GM12891 (cell line): Measurements from ENCODE around the gene WDR72.
A peak's percentile ranks its signal among the peaks of the same experiment; 100 is the strongest.

ENCODE experiments used
- DNase-seq: peaks from one replicate; pipeline ENCODE4 v3.0.0; 2011; ENCODE audit warnings: low spot score; ENCODE audit not compliant: insufficient read length
- FAIRE-seq: peaks from 2 replicates; lab custom pipeline; 2011; peaks lifted over from hg19 to GRCh38; lab: Jason Lieb, UNC
- PAX5 ChIP-seq: IDR thresholded peaks from 2 replicates; pipeline ENCODE4 v1.6.1; 2011; ENCODE audit warnings: low read length, moderate library complexity, mild to moderate bottlenecking; ENCODE audit not compliant: insufficient read depth, severe bottlenecking
- POLR2A ChIP-seq: IDR thresholded peaks from 2 replicates; pipeline ENCODE4 v1.6.1; 2011; ENCODE audit warnings: low read depth, low read length, control low read depth
- POLR2AphosphoS5 ChIP-seq: IDR thresholded peaks from 2 replicates; pipeline ENCODE4 v1.6.1; 2011; ENCODE audit warnings: low read depth, low read length, control low read depth
- POU2F2 ChIP-seq: IDR thresholded peaks from 2 replicates; pipeline ENCODE4 v1.6.1; 2011; ENCODE audit warnings: low read depth, mild to moderate bottlenecking, control low read depth, low read length, moderate library complexity
- SPI1 ChIP-seq: IDR thresholded peaks from 2 replicates; pipeline ENCODE4 v1.6.1; 2011; ENCODE audit warnings: low read depth, low read length, control low read depth
- TAF1 ChIP-seq: IDR thresholded peaks from 2 replicates; pipeline ENCODE4 v1.6.1; 2011; ENCODE audit warnings: low read depth, low read length, control low read depth

The WDR72 gene

DNA sequence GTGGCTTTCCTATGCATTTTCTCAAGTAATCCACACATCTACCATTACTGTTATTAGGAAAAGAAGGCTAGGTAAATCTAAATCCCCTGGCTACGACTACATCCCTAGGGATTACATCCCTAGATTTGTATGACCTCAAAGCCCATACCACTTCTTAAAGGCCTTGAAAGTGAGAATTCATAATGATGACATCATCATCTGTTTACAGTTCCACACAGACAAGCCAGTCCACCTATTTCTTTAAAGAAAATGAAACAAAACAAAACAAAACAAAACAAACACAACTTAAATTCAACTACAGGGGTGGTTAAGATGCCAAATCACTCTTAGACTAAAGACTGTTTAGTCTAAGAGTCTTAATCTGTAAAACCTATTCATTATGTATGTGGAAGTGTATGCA lies 5.7 kb downstream of the WDR72 start:
- no peak for TF ChIP-seq POLR2A
- TF ChIP-seq PAX5: no peak
- no peak for TF ChIP-seq TAF1
- no peak for TF ChIP-seq POU2F2
- no peak for TF ChIP-seq SPI1
- no peak for TF ChIP-seq POLR2AphosphoS5
- DNase-seq (no peak), FAIRE-seq (no peak)

DNA sequence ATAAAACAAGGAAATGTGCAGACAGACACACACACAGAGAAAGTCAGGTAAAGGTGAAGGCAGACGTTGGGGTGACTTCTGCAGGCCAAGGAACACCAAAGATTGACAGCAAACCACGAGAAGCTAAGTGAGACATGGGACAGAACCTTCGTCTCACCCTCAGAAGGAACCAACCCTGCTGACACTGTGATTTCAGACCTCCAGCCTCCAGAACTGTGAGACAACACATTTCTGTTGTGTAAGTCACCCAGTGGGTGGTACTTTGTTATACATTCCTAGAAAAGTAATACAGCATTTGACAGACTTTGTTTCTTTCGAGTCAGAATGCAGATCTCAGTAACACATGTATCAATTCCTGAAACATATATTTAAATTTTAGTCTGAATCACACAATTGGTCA lies 7.1 kb downstream of the WDR72 start:
- TF ChIP-seq SPI1 (no peak), TAF1 (no peak), POU2F2 (no peak), POLR2AphosphoS5 (no peak), POLR2A (no peak), PAX5 (no peak)
- FAIRE-seq (no peak), DNase-seq (no peak)

DNA sequence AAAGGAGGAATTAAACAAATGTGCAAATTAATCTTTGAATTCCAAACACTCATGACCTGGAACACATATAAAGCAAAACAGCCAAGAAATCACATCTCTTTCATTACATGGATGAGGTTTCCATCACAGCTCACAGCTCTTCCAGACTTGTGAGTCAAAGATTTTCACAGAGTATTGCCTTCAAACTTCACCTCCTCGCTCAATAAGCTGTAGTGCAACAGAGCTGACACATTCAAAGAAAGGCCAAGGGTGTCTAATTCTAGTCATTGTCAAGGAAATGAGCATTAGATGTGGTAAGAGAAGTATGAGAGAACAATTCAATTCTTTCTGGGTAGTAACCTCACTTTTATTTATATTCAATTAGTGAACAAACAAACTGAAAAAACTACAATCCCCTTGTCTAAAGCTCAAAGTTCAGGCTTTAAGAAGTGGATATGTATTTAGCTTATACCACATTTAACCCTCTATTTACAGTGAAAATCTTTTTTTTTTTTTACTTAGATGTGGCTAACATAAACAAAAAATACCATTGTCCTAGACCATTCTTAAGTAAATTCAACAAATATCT lies 11.9 kb downstream of the WDR72 start:
- TF ChIP-seq POU2F2: no peak
- TF ChIP-seq SPI1: no peak
- TF ChIP-seq PAX5: no peak
- no peak for TF ChIP-seq TAF1
- TF ChIP-seq POLR2AphosphoS5: no peak
- no peak for TF ChIP-seq POLR2A
- DNase-seq (no peak), FAIRE-seq (no peak)

DNA sequence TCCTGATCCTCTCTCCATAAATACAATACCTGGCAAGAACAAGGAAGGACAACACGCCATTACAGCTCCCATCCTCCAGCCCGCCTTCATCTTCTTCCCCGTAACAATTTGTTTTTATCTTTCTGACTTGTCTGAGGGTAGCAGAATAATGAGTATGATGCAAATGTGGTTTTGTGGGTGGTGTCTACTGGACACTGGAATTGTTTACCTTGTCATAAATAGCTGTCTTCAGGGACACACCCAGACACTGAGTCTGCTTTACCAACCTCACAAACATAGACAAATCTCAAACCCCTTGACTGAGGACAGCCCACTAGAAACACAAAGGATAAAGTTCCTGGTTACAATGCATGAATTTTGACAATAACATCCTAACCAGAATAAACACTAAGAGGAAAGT lies 13.4 kb downstream of the WDR72 start:
- DNase-seq (no peak), FAIRE-seq (no peak)
- no peak for TF ChIP-seq PAX5
- TF ChIP-seq TAF1: no peak
- TF ChIP-seq POLR2A: no peak
- no peak for TF ChIP-seq SPI1
- TF ChIP-seq POU2F2: no peak
- TF ChIP-seq POLR2AphosphoS5: no peak

DNA sequence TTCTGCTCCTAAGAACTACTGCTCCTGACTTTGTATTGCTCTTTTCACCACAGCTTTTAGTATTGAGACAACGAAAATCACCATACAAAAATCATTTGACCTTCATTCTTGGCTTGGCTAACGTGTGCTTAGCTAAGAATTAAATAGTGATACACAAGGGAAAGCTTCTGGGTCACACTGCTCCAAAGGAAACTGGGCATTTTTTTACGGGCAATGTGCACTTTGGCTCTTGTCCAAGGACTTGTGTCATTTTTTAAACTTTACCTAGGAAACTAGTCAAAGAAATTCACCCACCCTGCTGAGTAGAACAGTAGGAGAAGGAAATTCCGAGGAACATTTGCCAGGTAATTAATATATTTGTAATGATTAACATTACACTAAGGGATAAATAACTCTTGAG lies 19.8 kb downstream of the WDR72 start:
- TF ChIP-seq PAX5 (no peak), SPI1 (no peak), TAF1 (no peak), POLR2A (no peak), POU2F2 (no peak), POLR2AphosphoS5 (no peak)
- DNase-seq (no peak), FAIRE-seq (no peak)

DNA sequence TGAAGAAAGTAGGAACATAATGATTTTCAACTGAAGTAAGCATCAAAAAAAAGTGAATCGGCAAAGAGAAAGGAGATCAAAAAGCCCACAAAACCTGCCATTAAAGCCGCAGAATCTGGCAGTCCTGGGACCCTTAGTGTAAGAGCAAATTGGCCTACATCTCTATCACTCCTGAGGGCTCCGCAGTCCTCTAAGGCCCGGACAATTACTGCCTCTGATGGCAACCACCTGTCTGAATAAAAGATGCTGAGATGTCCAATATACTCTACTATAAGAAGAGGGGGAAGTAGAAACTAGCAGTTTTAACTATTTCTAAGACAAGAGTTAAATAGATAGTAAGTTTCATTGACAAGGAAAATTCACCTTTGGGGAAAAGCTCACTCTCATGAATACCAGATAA lies 20.3 kb downstream of the WDR72 start:
- TF ChIP-seq POLR2AphosphoS5 (no peak), SPI1 (no peak), PAX5 (no peak), POU2F2 (no peak), POLR2A (no peak), TAF1 (no peak)
- FAIRE-seq: no peak

DNA sequence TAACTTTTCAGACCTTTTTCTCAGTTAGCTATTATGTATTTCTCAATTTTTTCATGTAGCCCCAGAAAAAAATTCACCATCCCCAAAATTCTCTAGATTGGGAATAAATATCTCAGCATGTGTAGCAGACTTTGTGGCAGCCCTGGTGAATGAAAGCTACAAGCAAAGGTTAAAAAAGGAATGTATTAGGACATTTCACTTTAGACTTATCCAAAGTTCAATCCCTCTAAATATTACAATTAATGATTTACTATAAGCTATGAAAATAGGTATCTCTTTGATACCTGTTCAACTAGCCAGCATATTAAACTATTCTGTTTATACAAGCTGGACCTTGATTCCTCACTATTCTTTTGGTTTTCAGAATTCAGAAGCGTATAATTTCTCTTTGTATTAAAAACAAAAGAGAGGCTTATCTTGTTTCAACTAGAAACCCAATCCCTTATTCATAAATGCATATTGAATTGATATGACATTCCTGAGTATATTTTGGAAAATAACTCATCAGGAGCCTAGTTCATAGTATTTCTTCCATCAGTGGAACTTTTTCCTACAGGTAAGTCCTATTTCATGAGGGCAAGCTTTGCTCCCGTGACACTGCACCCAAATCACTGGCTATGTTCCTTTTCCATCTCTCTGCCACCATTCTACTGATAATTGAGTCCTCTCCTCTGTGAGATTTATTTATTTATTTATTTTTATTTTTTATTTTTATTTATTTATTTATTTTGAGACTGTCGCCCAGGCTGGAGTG lies 38.0 kb downstream of the WDR72 start:
- no peak for DNase-seq
- no peak for TF ChIP-seq POLR2AphosphoS5
- no peak for TF ChIP-seq POU2F2
- TF ChIP-seq PAX5: no peak
- TF ChIP-seq SPI1: no peak
- no peak for TF ChIP-seq POLR2A
- TF ChIP-seq TAF1: no peak
- FAIRE-seq: no peak

More for the DNA sequence above, 20.3 kb downstream of the WDR72 start:
- DNase-seq: no peak

DNA sequence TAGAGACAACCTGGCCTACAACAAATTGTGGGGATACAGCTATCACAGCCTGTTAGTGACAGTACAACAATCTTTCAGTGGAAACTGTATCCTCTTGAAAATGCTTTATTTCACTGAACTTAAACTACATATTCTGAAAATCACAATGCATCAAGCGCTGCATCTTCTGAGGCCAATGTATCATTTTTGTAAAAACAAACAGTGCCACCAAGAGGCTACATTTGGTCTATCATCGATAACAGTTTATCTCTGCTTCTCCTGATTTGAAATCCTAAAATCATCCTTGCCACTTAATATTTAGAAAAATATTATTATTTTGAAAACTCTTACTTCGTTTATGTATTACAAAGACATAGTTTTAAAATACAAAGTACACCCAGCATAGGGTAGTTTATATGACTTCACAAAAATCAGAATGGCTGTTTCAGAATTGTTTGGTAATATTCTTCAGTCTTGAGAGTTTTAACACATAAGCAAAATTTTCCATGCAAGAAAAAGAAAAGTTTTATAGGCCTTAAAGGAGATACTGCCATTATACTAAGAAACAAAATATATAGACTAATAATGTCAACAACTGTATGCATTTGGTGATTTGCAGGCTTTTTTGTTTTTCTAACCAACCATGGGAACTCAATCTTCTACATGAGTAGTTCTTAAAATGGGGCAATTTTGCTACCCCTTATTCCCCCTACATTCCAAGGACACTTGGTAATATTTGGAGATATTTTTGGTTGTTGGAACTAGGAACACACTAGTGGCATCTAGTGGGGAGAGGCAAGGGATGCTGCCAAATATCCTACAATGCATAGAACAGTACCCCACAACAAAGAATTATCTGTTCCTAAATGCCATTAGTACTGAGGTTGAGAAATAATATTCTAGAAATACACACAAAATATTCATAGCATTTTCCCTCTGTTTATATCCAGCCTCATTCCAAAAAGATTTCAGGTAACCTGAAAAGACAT lies 42.3 kb downstream of the WDR72 start:
- no peak for DNase-seq
- no peak for TF ChIP-seq POLR2A
- TF ChIP-seq TAF1: no peak
- no peak for TF ChIP-seq PAX5
- no peak for TF ChIP-seq SPI1
- TF ChIP-seq POU2F2: no peak
- TF ChIP-seq POLR2AphosphoS5: no peak
- peak; percentile 63 for FAIRE-seq

DNA sequence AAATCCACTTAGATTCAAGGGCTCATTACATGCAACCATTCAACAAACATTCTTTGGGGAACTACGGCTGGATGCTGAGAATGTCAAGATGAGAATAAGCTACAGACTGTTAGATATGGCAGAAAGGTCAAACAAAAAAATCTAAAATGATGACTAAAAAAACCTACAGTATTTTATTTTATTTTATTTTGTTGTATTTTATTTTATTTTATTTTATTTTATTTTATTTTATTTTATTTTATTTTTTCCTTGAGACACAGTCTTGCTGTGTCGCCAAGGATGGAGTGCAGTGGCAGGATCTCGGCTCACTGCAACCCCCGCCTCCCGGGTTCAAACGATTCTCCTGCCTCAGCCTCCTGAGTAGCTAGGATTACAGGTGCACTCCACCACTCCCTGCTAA lies 46.2 kb downstream of the WDR72 start:
- no peak for FAIRE-seq
- no peak for TF ChIP-seq POLR2A
- no peak for TF ChIP-seq TAF1
- no peak for TF ChIP-seq POU2F2
- TF ChIP-seq SPI1: no peak
- TF ChIP-seq PAX5: no peak
- TF ChIP-seq POLR2AphosphoS5: no peak

More for the DNA sequence above, 46.2 kb downstream of the WDR72 start:
- DNase-seq: no peak
